Esophagus squamous epithelium (tissue), 5 donors: ENCODE data around the gene HUS1. TPM values are rescaled to one million over a fixed set of nuclear protein-coding genes. Genes with fewer than 3 reads are reported as not detected.

Experiments used
- DNase-seq: peaks from one replicate; lab custom pipeline; 2025; lab: John Stamatoyannopoulos, UW
- H3K27ac ChIP-seq, 4 donors: fragments of 200-600 bp; sonication (generic); one replicate each; pipeline ENCODE4 v1.5.1; 2016 to 2019; ENCODE audit warnings: mild to moderate bottlenecking in 1 of 4
- H3K27me3 ChIP-seq, 4 donors: fragments of 200-600 bp; sonication (generic); 1 replicate in 3 of 4; 2 replicates in 1 of 4; pipeline versions ENCODE4 v1.5.1 to v1.6.0; 2017 to 2021; ENCODE audit warnings: antibody characterized with exemption in 1 of 4
- H3K36me3 ChIP-seq, 3 donors: fragments of 200-600 bp; sonication (generic); one replicate each; pipeline ENCODE4 v1.5.1; 2016 to 2019
- H3K4me1 ChIP-seq, 3 donors: fragments of 200-600 bp; sonication (generic); one replicate each; pipeline ENCODE4 v1.5.1; 2017 to 2019
- H3K4me3 ChIP-seq, 4 donors: fragments of 200-600 bp; sonication (generic); 1 replicate in 3 of 4; 2 replicates in 1 of 4; pipeline ENCODE4 v1.5.1; 2016 to 2019; ENCODE audit warnings: mild to moderate bottlenecking in 2 of 4, moderate library complexity in 1 of 4
- H3K9me3 ChIP-seq, 3 donors: fragments of 200-600 bp; sonication (generic); one replicate each; pipeline ENCODE4 v1.5.1; 2016 to 2019
- POLR2A ChIP-seq, 4 donors: fragments of 450-650 bp; IDR thresholded peaks; one replicate each; pipeline ENCODE4 v1.6.1; 2017; ENCODE audit warnings: antibody characterized with exemption in 4 of 4, mild to moderate bottlenecking in 4 of 4, moderate library complexity in 3 of 4
- WGBS, 2 donors: methylation state at CpG; one replicate each; pipeline ENCODE4 v1.1.5; 2018; 5-methylcytosine and 5-hydroxymethylcytosine counted together
- intact Hi-C: fragments of 100-400 bp; cut with DNase I; formaldehyde crosslinking; loops from one replicate; pipeline ENCODE4 v1.15.0; 2022
- total RNA-seq, 4 donors: library from RNA; depleted of rRNA; stranded (reverse); fragments of >200 nt; gene quantifications; one replicate each; pipeline ENCODE4 v1.1.0, GENCODE V29; 2016
- TF ChIP-seq, protein P1 (sequence below), 6 experiments: fragments of 450-650 bp in 4 of 6; fragments of 200-600 bp in 2 of 6; sonication (generic) in 2 of 6; IDR thresholded peaks; one replicate each; pipeline ENCODE4 v1.5.1; 2016 to 2019; ENCODE audit warnings: antibody characterized with exemption in 6 of 6, mild to moderate bottlenecking in 4 of 6, moderate library complexity in 4 of 6
- donor health status: DM: yes; HTN: yes; CAD: no.

HUS1 gene
- total RNA-seq, 4 donors from 2014 or later, result 15.2 to 31.6 (median 24.0) TPM

DNA sequence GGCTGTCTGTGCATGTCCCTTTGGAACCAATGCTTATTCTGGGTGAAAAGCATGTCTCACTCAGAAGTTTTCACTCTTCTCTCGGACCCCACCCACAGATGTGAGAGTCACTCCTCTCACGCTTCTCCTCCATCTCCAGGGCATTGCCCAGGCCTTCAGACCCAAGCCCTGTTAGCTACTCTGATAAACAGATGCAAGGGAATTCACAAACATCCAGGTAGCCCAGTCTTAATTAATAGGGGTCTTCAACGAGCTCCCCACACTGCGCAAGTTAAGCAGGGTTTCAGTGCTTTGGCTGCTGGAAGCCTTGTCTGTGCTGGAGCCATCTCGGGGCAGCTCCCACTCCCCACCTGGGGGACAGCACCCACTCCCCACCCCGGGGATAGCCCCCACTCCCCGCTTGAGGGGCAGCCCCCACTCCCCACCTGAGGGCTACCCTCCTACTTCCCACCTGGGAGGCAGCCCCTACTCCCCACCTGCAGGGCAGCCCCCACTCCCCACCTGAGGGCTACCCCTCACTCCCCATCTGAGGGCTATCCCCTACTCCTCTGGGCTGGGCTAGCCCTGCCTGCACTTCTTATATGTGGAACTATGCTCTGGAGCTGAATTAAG, 39.9 kb downstream of the HUS1 start:
- Histone ChIP-seq H3K27me3 (no peaks in the 10 kb centered on the region), H3K4me1 (peaks cover 0 to 12% (median 9%) of the 10 kb centered on the region in 3 donors), H3K9me3 (no peaks in the 10 kb centered on the region), H3K36me3 (no peaks in the 10 kb centered on the region), H3K27ac (peak overlapping the region in 3 of 4 donors; percentile 4 to 85 (median 78)), H3K4me3 (no peak overlapping the region)
- no peak for TF ChIP-seq POLR2A (IDR thresholded peaks at IDR 0.05)
- WGBS, 2 donors, result 89 to 90% methylated on average over 2 to 7 of the region's 7 CpGs
- intact Hi-C loops, result no loop called here
- DNase-seq, result no peak

DNA sequence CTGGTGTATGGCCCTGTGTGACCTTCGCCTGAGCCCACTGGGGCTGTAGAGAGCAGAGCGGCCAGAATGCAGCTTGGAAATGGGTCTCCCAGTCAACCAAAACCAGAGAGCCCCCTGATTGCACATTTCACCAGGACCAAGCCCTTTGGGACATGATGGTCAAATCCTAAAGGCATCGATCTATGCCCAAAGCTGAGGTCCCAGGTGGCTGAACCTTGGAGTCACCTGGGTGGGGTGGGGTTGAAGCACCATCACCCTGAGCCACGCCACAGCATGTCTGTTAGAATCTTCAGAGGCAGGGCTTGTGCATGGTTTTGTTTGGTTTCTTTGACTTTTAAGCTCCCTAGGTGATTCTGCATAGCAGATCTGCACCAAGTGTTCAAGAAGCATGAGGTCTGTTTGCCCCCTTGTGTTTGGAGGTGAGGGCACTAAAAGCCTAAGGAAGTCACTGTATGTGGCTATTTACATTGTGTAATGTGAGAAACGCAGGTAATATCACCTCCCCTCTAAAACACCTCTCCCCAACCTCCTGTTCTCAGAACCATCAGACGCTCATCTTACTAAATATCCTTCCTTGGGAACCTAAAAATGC, 40.7 kb downstream of the HUS1 start:
- Histone ChIP-seq H3K9me3 (no peaks in the 10 kb centered on the region), H3K4me1 (peaks cover 0 to 12% (median 9%) of the 10 kb centered on the region in 3 donors), H3K27me3 (no peaks in the 10 kb centered on the region), H3K4me3 (no peak overlapping the region), H3K36me3 (no peaks in the 10 kb centered on the region), H3K27ac (no peak overlapping the region)
- no peak for DNase-seq
- TF ChIP-seq, protein P1, sequence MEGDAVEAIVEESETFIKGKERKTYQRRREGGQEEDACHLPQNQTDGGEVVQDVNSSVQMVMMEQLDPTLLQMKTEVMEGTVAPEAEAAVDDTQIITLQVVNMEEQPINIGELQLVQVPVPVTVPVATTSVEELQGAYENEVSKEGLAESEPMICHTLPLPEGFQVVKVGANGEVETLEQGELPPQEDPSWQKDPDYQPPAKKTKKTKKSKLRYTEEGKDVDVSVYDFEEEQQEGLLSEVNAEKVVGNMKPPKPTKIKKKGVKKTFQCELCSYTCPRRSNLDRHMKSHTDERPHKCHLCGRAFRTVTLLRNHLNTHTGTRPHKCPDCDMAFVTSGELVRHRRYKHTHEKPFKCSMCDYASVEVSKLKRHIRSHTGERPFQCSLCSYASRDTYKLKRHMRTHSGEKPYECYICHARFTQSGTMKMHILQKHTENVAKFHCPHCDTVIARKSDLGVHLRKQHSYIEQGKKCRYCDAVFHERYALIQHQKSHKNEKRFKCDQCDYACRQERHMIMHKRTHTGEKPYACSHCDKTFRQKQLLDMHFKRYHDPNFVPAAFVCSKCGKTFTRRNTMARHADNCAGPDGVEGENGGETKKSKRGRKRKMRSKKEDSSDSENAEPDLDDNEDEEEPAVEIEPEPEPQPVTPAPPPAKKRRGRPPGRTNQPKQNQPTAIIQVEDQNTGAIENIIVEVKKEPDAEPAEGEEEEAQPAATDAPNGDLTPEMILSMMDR (IDR thresholded peaks at IDR 0.05), result no peak
- TF ChIP-seq POLR2A (IDR thresholded peaks at IDR 0.05), result no peak
- WGBS, 2 donors, result 83 to 94% methylated on average over 5 to 6 of the region's 6 CpGs
- intact Hi-C loops, result no loop called here

DNA sequence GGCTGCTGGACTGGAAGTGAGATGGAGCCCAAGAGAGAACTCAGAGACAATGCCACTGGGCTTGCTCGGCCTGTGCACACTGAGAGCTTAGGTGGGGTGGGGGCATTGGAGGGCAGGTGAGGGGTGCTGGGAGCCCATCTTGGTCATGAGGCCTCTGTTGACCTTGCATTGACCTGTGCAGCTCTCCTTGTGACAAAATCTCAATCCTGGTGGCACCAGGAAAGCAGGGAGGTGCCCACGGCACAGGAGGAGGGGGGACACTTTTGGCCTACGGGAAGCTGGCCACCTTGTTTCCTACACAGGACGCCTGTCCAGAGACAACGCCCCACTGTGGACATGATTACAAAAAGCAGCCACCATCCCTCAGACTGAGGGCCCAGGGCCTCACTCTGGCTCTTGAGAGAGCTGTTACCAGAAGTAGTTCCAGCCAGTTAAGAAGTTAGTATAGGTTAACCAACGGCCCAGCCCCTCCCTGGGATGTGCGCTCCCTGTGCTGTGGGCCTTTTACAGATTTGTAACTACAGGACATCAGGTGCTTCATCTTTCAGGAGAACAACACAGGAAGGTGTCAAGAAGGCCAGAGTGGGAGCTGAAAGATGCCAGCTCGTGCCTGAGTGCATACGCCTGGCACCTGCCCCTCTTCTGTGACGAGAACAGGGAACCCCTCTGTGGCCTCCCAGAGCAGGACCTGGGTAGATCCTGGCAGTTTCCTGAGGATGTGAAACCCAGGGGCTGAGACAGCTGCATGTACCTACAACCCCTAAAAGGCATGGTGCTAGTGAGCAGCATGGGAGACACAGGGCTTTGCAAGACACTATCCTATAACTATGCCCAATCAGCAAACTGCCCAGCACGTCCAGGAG, 41.5 kb downstream of the HUS1 start:
- Histone ChIP-seq H3K4me3 (no peak overlapping the region), H3K27me3 (no peaks in the 10 kb centered on the region), H3K27ac (no peak overlapping the region), H3K36me3 (no peaks in the 10 kb centered on the region), H3K9me3 (no peaks in the 10 kb centered on the region), H3K4me1 (peaks cover 0 to 12% (median 9%) of the 10 kb centered on the region in 3 donors)
- intact Hi-C loops, result no loop called here
- no peak for DNase-seq
- TF ChIP-seq, protein P1 (IDR thresholded peaks at IDR 0.05), result no peak
- TF ChIP-seq POLR2A (IDR thresholded peaks at IDR 0.05), result no peak
- 74 to 81% methylated on average over 3 to 7 of the region's 11 CpGs for WGBS, 2 donors

DNA sequence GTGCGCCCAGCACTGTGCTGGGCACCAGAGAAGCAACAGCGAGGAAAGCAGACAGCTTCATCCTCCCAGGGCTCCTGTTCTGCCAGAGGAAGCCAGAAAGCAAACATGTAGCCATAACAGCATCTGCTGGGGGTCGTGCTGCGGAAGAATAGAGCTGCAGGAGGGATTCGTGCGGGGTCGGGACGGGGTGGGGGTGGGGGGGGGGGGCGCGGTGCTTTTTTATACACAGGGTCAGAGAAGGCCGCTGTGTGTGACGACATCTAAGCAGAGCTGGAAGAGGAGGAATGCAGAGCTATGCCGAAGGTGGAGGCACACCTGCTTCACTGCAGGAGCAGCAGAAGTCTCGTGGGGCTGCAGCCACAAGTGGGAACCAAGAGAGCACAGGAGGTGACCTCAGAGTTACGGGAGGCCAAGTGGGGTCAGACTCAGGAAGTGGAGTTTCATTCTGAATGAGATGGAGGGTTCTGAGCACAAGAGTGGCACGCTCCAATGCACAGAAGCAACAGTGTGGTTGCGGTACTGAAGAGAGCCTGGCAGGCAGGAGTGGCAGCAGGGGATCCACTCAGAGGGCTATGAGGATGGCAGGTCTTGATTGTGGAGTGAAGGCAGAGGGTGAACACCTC, 42.2 kb downstream of the HUS1 start:
- H3K4me1 ChIP-seq, result peaks cover 0 to 12% (median 9%) of the 10 kb centered on the region in 3 donors
- intact Hi-C loops, result no loop called here
- DNase-seq, result no peak
- H3K9me3 ChIP-seq, result no peaks in the 10 kb centered on the region
- 64 to 84% methylated on average over 13 to 14 of the region's 17 CpGs for WGBS, 2 donors
- TF ChIP-seq, protein P1 (IDR thresholded peaks at IDR 0.05), result no peak
- TF ChIP-seq POLR2A (IDR thresholded peaks at IDR 0.05), result no peak
- no peaks in the 10 kb centered on the region for H3K36me3 ChIP-seq
- H3K27me3 ChIP-seq, result no peaks in the 10 kb centered on the region
- no peak overlapping the region for H3K4me3 ChIP-seq
- H3K27ac ChIP-seq, result no peak overlapping the region

DNA sequence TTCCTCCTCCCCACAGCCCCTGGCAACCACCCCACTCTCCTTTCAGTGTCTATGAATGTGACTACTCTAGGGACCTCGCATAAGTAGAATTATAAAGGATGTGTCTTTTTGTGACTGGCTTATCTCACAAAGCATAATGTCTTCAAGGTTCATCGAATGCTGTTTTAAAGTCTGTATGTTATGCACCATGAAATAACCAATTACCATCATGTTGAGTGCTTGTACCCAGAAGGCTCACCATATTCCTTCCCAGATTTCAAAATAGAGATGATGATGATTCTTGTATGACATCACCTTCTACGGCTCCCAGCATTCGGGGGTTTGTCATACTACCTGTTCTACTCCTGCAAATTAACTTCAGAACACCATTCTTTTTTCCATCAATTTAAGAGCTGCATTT, 43.1 kb downstream of the HUS1 start:
- Histone ChIP-seq H3K9me3 (no peaks in the 10 kb centered on the region), H3K4me3 (no peak overlapping the region), H3K4me1 (peaks cover 0 to 7% (median 5%) of the 10 kb centered on the region in 3 donors), H3K27ac (no peak overlapping the region), H3K27me3 (no peaks in the 10 kb centered on the region), H3K36me3 (no peaks in the 10 kb centered on the region)
- TF ChIP-seq, protein P1 (IDR thresholded peaks at IDR 0.05), result no peak
- no peak for TF ChIP-seq POLR2A (IDR thresholded peaks at IDR 0.05)
- 71 to 81% methylated on average over 4 of the region's 4 CpGs for WGBS, 2 donors
- DNase-seq, result no peak
- intact Hi-C loops, result no loop called here
